Measurements from ENCODE around the gene CX3CR1.

The CX3CR1 gene

GRCh38 chr3:39290255-39290654 is 10.4 kb upstream of the CX3CR1 start:
- DNase-seq = no peak

- no peak for DNase-seq
These were observed 9.3 kb upstream of the CX3CR1 start for GRCh38 chr3:39289107-39289506.

GRCh38 chr3:39288300-39288808 is 8.5 kb upstream of the CX3CR1 start:
- peak; percentile 89 for DNase-seq

- no peak for DNase-seq
These were observed 7.7 kb upstream of the CX3CR1 start for GRCh38 chr3:39287216-39288164.

GRCh38 chr3:39286771-39287170 is 6.9 kb upstream of the CX3CR1 start:
- DNase-seq = no peak

- no peak for DNase-seq
These were observed 5.5 kb upstream of the CX3CR1 start for GRCh38 chr3:39285332-39285731.

- DNase-seq = no peak
These were observed 4.6 kb upstream of the CX3CR1 start for GRCh38 chr3:39284457-39284881.

GRCh38 chr3:39282057-39282456 is 2.2 kb upstream of the CX3CR1 start:
- no peak for DNase-seq

GRCh38 chr3:39281533-39281932 is 1.7 kb upstream of the CX3CR1 start:
- DNase-seq = no peak

- DNase-seq = no peak
These were observed 735 bp upstream of the CX3CR1 start for GRCh38 chr3:39280571-39280970.

GRCh38 chr3:39278616-39278935 is 1.3 kb downstream of the CX3CR1 start:
- DNase-seq = no peak

GRCh38 chr3:39277893-39278615 is 1.8 kb downstream of the CX3CR1 start:
- DNase-seq = no peak

- DNase-seq = no peak
These were observed 3.1 kb downstream of the CX3CR1 start for GRCh38 chr3:39276746-39277145.

GRCh38 chr3:39275963-39276593 is 3.8 kb downstream of the CX3CR1 start:
- no peak for DNase-seq

- no peak for DNase-seq
These were observed 4.8 kb downstream of the CX3CR1 start for GRCh38 chr3:39275052-39275451.

- DNase-seq = no peak
These were observed 6.7 kb downstream of the CX3CR1 start for GRCh38 chr3:39273119-39273518.

GRCh38 chr3:39272191-39272590 is 7.6 kb downstream of the CX3CR1 start:
- no peak for DNase-seq

GRCh38 chr3:39271363-39271914 is 8.4 kb downstream of the CX3CR1 start:
- no peak for DNase-seq

GRCh38 chr3:39269528-39269927 is 10.3 kb downstream of the CX3CR1 start:
- DNase-seq = no peak

GRCh38 chr3:39268549-39268900 is 11.3 kb downstream of the CX3CR1 start:
- DNase-seq = no peak

GRCh38 chr3:39267631-39268548 is 11.9 kb downstream of the CX3CR1 start:
- DNase-seq = peak; percentile 82

- DNase-seq = no peak
These were observed 15.8 kb downstream of the CX3CR1 start for GRCh38 chr3:39264053-39264452.
